Ectodermal cell (in vitro differentiated cells): ENCODE data around the gene PUS1.

ENCODE experiments used
- H3K27ac ChIP-seq: 2 replicates; pipeline ENCODE4 v1.7.0; 2013; ENCODE audit warnings: mild to moderate bottlenecking, low read depth, low read length; ENCODE audit not compliant: insufficient read depth, poor library complexity, severe bottlenecking
- H3K27me3 ChIP-seq: 2 replicates; pipeline ENCODE4 v1.7.0; 2013; ENCODE audit warnings: mild to moderate bottlenecking, low read length; ENCODE audit not compliant: insufficient read depth, control insufficient read depth, poor library complexity, severe bottlenecking
- H3K36me3 ChIP-seq: one replicate; pipeline ENCODE4 v1.7.0; 2013; ENCODE audit warnings: low read length; ENCODE audit not compliant: control insufficient read depth, insufficient read depth
- H3K4me1 ChIP-seq: one replicate; pipeline ENCODE4 v1.7.0; 2013; ENCODE audit warnings: low read length; ENCODE audit not compliant: control insufficient read depth, insufficient read depth
- H3K4me3 ChIP-seq: 2 replicates; pipeline ENCODE4 v1.7.0; 2013; ENCODE audit warnings: low read depth, low read length, control low read depth; ENCODE audit not compliant: insufficient read depth
- H3K9me3 ChIP-seq: 2 replicates; pipeline ENCODE4 v1.7.0; 2013; ENCODE audit warnings: mild to moderate bottlenecking, low read length, moderate library complexity; ENCODE audit not compliant: control insufficient read depth
- WGBS, 2 experiments: methylation state at CpG; one replicate each; pipeline ENCODE4 v1.1.7; 2013; ENCODE audit warnings: missing lambda C conversion rate in 2 of 2; 5-methylcytosine and 5-hydroxymethylcytosine counted together

PUS1 gene

GRCh38 chr12:131903270-131904255 is 25.5 kb upstream of the PUS1 start:
- 95% methylated on average over 13 of the region's 13 CpGs for WGBS, 2 experiments
- H3K4me1 ChIP-seq, result peaks cover 3% of the 10 kb centered on the region

GRCh38 chr12:131904346-131904745 is 24.7 kb upstream of the PUS1 start:
- H3K27ac ChIP-seq, result no peak overlapping the region
- H3K4me1 ChIP-seq, result peaks cover 3% of the 10 kb centered on the region
- no peaks in the 10 kb centered on the region for H3K27me3 ChIP-seq
- H3K36me3 ChIP-seq, result no peaks in the 10 kb centered on the region
- no peaks in the 10 kb centered on the region for H3K9me3 ChIP-seq
- no peak overlapping the region for H3K4me3 ChIP-seq
- WGBS, 2 experiments, result 88 to 95% methylated on average over 5 of the region's 5 CpGs

More at GRCh38 chr12:131903270-131904255, 25.5 kb upstream of the PUS1 start:
- H3K27me3 ChIP-seq, result no peaks in the 10 kb centered on the region
- no peak overlapping the region for H3K4me3 ChIP-seq
- H3K27ac ChIP-seq, result no peak overlapping the region
- H3K36me3 ChIP-seq, result no peaks in the 10 kb centered on the region
- no peaks in the 10 kb centered on the region for H3K9me3 ChIP-seq

GRCh38 chr12:131905081-131905629 is 23.9 kb upstream of the PUS1 start:
- H3K4me1 ChIP-seq, result peaks cover 3% of the 10 kb centered on the region
- H3K36me3 ChIP-seq, result peaks cover 4% of the 10 kb centered on the region
- H3K27me3 ChIP-seq, result no peaks in the 10 kb centered on the region
- 92 to 93% methylated on average over 13 of the region's 13 CpGs for WGBS, 2 experiments
- H3K4me3 ChIP-seq, result no peak overlapping the region
- no peaks in the 10 kb centered on the region for H3K9me3 ChIP-seq
- no peak overlapping the region for H3K27ac ChIP-seq

- Histone ChIP-seq H3K27me3 (no peaks in the 10 kb centered on the region), H3K4me1 (no peaks in the 10 kb centered on the region), H3K36me3 (peaks cover 8% of the 10 kb centered on the region), H3K27ac (no peak overlapping the region), H3K9me3 (no peaks in the 10 kb centered on the region), H3K4me3 (no peak overlapping the region)
- WGBS, 2 experiments, result 95 to 96% methylated on average over 15 of the region's 15 CpGs
These were observed 23.4 kb upstream of the PUS1 start for GRCh38 chr12:131905630-131906091.

GRCh38 chr12:131907379-131908091 is 21.5 kb upstream of the PUS1 start:
- no peak overlapping the region for H3K4me3 ChIP-seq
- H3K27me3 ChIP-seq, result no peaks in the 10 kb centered on the region
- 94 to 96% methylated on average over 31 of the region's 31 CpGs for WGBS, 2 experiments
- H3K36me3 ChIP-seq, result peaks cover 27% of the 10 kb centered on the region
- no peak overlapping the region for H3K27ac ChIP-seq
- no peaks in the 10 kb centered on the region for H3K9me3 ChIP-seq
- no peaks in the 10 kb centered on the region for H3K4me1 ChIP-seq

- Histone ChIP-seq H3K9me3 (no peaks in the 10 kb centered on the region), H3K27me3 (no peaks in the 10 kb centered on the region), H3K4me1 (no peaks in the 10 kb centered on the region), H3K4me3 (no peak overlapping the region), H3K27ac (no peak overlapping the region), H3K36me3 (peaks cover 34% of the 10 kb centered on the region)
- WGBS, 2 experiments, result 95 to 96% methylated on average over 96 of the region's 96 CpGs
These were observed 20.7 kb upstream of the PUS1 start for GRCh38 chr12:131908092-131909080.

GRCh38 chr12:131909081-131909751 is 19.9 kb upstream of the PUS1 start:
- H3K27me3 ChIP-seq, result no peaks in the 10 kb centered on the region
- no peaks in the 10 kb centered on the region for H3K9me3 ChIP-seq
- H3K36me3 ChIP-seq, result peaks cover 35% of the 10 kb centered on the region
- WGBS, 2 experiments, result 96 to 97% methylated on average over 61 of the region's 61 CpGs
- no peaks in the 10 kb centered on the region for H3K4me1 ChIP-seq
- H3K27ac ChIP-seq, result no peak overlapping the region
- no peak overlapping the region for H3K4me3 ChIP-seq

- H3K4me3 ChIP-seq, result no peak overlapping the region
- H3K27ac ChIP-seq, result no peak overlapping the region
- H3K36me3 ChIP-seq, result peaks cover 38% of the 10 kb centered on the region
- 95 to 96% methylated on average over 26 of the region's 26 CpGs for WGBS, 2 experiments
- no peaks in the 10 kb centered on the region for H3K27me3 ChIP-seq
- no peaks in the 10 kb centered on the region for H3K4me1 ChIP-seq
- no peaks in the 10 kb centered on the region for H3K9me3 ChIP-seq
These were observed 19.3 kb upstream of the PUS1 start for GRCh38 chr12:131909752-131910219.
